Ovary (tissue), 3 donors: ENCODE data around the gene CPLANE2.

Experiments used
- EP300 ChIP-seq: sonication (generic); formaldehyde crosslinking; IDR thresholded peaks from one replicate; pipeline ENCODE4 v1.6.1; 2017; ENCODE audit warnings: antibody characterized with exemption
- POLR2A ChIP-seq: fragments of 450-650 bp; IDR thresholded peaks from one replicate; pipeline ENCODE4 v1.6.1; 2017; ENCODE audit warnings: antibody characterized with exemption, mild to moderate bottlenecking, moderate library complexity
- TF ChIP-seq, protein P1 (sequence below), 3 donors: fragments of 450-650 bp in 2 of 3; fragments of 200-600 bp in 1 of 3; IDR thresholded peaks; one replicate each; pipeline versions ENCODE4 v1.5.1 to v1.8.0; 2016 to 2022; ENCODE audit warnings: antibody characterized with exemption in 3 of 3, mild to moderate bottlenecking in 1 of 3
- donor health status: DM: no; HTN: no; CAD: no.

DNA sequence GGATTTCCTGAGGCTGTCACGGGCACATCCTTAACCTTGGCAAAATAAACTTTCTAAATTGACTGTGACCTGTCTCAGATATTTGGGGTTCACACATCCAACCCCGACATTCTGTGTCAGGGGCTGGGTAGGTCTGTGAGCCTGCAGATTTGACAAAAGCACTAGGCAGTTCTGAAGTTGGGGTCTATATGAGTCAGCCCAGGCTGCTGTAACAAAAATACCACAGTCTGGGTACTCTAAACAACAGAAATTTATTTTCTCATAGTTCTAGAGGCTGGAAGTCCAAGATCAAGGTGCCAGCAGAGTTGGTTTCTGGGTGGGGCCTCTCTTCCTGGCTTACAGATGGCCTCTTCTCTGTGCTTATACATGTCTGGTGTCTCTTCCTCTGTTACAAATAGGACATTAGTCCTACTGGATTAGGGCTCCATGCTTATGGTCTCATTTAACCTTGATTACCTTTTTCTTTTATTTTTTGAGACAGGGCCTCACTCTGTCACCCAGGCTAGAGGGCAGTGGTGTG is 3.0 kb upstream of the CPLANE2 start:
- no peak for TF ChIP-seq POLR2A
- TF ChIP-seq EP300, result no peak
- TF ChIP-seq, protein P1, sequence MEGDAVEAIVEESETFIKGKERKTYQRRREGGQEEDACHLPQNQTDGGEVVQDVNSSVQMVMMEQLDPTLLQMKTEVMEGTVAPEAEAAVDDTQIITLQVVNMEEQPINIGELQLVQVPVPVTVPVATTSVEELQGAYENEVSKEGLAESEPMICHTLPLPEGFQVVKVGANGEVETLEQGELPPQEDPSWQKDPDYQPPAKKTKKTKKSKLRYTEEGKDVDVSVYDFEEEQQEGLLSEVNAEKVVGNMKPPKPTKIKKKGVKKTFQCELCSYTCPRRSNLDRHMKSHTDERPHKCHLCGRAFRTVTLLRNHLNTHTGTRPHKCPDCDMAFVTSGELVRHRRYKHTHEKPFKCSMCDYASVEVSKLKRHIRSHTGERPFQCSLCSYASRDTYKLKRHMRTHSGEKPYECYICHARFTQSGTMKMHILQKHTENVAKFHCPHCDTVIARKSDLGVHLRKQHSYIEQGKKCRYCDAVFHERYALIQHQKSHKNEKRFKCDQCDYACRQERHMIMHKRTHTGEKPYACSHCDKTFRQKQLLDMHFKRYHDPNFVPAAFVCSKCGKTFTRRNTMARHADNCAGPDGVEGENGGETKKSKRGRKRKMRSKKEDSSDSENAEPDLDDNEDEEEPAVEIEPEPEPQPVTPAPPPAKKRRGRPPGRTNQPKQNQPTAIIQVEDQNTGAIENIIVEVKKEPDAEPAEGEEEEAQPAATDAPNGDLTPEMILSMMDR (IDR thresholded peaks at IDR 0.05), result no peak
